GM12801 (cell line): ENCODE results near the gene NPW.

Source experiments
- TF ChIP-seq, protein P1 (sequence below): IDR thresholded peaks from one replicate; pipeline ENCODE4 v1.5.1; 2011; ENCODE audit warnings: control low read depth; ENCODE audit not compliant: insufficient read length; ENCODE audit errors: extremely low read depth

The NPW gene

DNA sequence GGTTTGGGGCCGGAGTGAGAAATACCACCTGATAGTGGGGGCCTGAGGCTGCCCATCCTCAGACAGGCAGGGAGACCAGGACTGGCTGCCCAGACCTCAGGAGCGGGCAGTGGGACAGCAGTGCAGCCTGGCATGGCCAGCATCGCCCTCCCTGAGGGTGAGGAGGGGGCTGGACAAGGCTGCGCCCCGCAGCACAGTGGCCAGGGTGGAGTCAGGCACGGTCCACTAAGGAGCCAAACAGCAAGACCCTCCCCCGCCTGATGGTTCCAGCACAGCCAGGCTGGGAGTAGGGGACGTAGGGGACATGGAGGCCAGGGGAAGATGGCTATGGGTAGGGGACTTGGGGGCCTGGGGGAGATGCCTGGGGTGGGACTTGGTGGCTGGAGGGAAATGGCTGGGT, 13.3 kb upstream of the NPW start:
- TF ChIP-seq, protein P1, sequence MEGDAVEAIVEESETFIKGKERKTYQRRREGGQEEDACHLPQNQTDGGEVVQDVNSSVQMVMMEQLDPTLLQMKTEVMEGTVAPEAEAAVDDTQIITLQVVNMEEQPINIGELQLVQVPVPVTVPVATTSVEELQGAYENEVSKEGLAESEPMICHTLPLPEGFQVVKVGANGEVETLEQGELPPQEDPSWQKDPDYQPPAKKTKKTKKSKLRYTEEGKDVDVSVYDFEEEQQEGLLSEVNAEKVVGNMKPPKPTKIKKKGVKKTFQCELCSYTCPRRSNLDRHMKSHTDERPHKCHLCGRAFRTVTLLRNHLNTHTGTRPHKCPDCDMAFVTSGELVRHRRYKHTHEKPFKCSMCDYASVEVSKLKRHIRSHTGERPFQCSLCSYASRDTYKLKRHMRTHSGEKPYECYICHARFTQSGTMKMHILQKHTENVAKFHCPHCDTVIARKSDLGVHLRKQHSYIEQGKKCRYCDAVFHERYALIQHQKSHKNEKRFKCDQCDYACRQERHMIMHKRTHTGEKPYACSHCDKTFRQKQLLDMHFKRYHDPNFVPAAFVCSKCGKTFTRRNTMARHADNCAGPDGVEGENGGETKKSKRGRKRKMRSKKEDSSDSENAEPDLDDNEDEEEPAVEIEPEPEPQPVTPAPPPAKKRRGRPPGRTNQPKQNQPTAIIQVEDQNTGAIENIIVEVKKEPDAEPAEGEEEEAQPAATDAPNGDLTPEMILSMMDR: no peak

DNA sequence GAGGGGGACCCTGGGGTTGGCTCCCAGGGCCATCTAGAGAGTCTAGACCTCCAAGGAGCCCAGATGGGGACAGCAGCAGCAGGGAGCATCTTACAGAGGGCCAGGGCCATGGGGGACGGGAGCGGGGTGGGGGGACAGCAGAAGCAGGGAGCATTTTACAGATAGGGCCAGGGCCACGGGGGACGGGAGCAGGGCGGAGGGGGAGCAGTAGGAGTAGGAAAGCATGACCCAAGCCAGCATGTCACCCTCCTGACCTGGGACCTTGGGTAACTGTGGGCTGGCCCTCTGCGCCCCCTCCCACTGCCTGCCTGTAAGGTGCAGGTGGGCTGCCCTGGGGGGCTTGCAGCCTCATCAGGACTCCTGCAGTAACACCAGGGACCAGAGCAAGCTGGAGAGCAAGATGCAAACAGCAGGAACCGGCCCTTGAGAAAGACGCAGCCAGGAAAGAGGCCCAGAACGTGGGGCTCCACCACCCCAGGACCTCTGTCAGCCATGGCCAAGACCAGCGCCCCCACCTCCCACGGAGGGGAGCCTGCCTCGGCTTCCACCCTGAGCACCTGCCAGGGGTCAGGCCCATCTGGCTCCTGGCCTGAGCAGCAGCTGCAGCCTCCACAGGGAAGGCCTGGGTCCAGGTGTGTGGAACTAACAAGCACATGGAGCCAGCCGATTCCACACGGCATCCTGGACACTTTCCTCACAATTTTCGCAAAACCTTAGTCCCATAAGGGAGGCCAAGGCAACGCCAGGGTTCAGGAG, 12.3 kb upstream of the NPW start:
- TF ChIP-seq, protein P1: no peak

GRCh38 chr16:2008009-2008526, 11.5 kb upstream of the NPW start:
- TF ChIP-seq, protein P1: no peak

DNA sequence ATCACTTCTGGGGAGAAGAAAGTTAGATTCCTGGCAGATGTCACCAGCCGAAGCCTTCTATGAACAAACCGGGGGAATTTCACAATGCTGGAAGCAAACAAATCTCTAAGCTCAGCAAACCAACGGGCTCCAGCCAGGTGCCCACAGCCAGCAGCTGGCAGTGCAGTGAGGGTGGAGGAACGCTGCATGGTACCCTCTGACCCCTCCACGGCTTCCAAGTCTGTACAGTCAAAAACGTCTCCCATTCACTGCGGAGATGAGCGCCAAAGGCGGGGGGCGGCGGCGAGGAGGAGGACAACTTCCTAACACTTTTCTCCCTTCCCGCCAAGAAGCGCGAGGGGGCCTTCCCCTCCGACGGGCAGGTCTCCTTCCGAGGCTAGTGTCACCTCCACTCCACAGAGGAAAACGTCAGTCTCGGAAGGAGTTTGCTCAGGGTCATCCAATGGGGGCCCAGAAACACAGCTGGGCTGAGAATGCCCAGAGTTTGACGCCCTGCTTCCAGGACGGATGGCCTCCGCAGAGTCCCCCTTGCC, 10.9 kb upstream of the NPW start:
- TF ChIP-seq, protein P1: no peak

DNA sequence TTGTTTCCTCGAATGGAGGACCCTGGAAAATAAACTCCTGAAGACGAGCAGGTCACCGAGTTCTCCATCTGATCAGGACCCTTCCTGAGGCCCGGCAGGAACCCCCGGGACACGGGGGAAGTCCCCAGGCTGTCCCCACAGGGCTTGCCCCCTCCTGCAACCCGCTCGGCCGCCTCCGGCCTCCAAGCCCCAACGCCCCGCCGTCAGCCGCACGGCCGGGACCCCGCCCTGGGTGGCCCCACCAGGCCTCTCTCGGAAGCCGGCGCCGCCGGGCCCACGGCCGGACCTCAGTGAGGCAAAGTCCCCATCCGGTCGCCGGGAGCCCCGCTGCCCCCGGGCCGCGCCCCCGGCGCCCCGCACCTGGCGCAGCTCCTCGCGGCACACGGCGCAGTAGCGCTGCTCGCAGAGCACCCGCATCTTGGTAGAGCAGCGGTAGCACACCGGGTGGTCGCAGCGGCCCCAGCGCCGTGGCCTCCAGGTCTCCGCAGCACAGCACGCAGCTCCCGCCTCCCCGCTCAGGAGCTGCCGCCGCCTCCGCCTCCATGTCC, 10.3 kb upstream of the NPW start:
- TF ChIP-seq, protein P1: no peak

- TF ChIP-seq, protein P1: no peak
These were observed 9.6 kb upstream of the NPW start, which contains the start of gene ZNF598 for GRCh38 chr16:2009791-2010510. Gene ZNF598 (minus strand): TSS chr16:2009821.

GRCh38 chr16:2013527-2013926, 6.1 kb upstream of the NPW start:
- TF ChIP-seq, protein P1: no peak
